NCI-H1092 (cell line): ENCODE measurements around the gene TAS1R1.
"Not testable (repeated sequence)": the region's sequence is repeated elsewhere in the genome, so short reads cannot be mapped to it uniquely, and the experiment has no call there.

Experiments used
- DNase-seq: peaks from one replicate; lab custom pipeline; 2025; lab: John Stamatoyannopoulos, UW

TAS1R1 gene

GRCh38 chr1:6588893-6589520 is 33.9 kb downstream of the TAS1R1 start:
- DNase-seq: no peak

- DNase-seq: no peak
Observed at GRCh38 chr1:6590046-6590445, 34.9 kb downstream of the TAS1R1 start.

- DNase-seq: no peak
Observed at GRCh38 chr1:6591222-6591621, 36.1 kb downstream of the TAS1R1 start.

GRCh38 chr1:6591644-6592043 is 36.5 kb downstream of the TAS1R1 start:
- DNase-seq: no peak

GRCh38 chr1:6592441-6592840 is 37.3 kb downstream of the TAS1R1 start:
- DNase-seq: no peak

- DNase-seq: no peak
Observed at GRCh38 chr1:6592865-6593593, 37.9 kb downstream of the TAS1R1 start.

GRCh38 chr1:6593810-6594209 is 38.7 kb downstream of the TAS1R1 start:
- no peak for DNase-seq

GRCh38 chr1:6594977-6595740 is 40.1 kb downstream of the TAS1R1 start:
- DNase-seq: no peak

GRCh38 chr1:6596351-6596750 is 41.2 kb downstream of the TAS1R1 start:
- no peak for DNase-seq

- DNase-seq: no peak
Observed at GRCh38 chr1:6596886-6597776, 42.0 kb downstream of the TAS1R1 start.

GRCh38 chr1:6597777-6598131 is 42.6 kb downstream of the TAS1R1 start:
- DNase-seq: no peak

GRCh38 chr1:6599141-6599975 is 44.3 kb downstream of the TAS1R1 start:
- no peak for DNase-seq

- not testable (repeated sequence) for DNase-seq
Observed at GRCh38 chr1:6599991-6600390, 44.9 kb downstream of the TAS1R1 start.

GRCh38 chr1:6600410-6601048 is 45.4 kb downstream of the TAS1R1 start:
- no peak for DNase-seq

- DNase-seq: no peak
Observed at GRCh38 chr1:6601049-6601922, 46.2 kb downstream of the TAS1R1 start.

- peak; percentile 80 for DNase-seq
Observed at GRCh38 chr1:6601923-6602668, 47.0 kb downstream of the TAS1R1 start.

- peak; percentile 77 for DNase-seq
Observed at GRCh38 chr1:6602669-6603237, 47.6 kb downstream of the TAS1R1 start, which contains the start of gene KLHL21. Gene KLHL21, minus strand, starts transcription at chr1:6602869. Its CDS starts 52 bp downstream, at chr1:6602817.

- DNase-seq: no peak
Observed at GRCh38 chr1:6603238-6603914, 48.3 kb downstream of the TAS1R1 start.
